GM18907 (cell line): Measurements from ENCODE around the gene ODF2.
"Not testable (repeated sequence)": the region's sequence is repeated elsewhere in the genome, so short reads cannot be mapped to it uniquely, and the experiment has no call there.

Source experiments
- ATAC-seq: cut with Tn5 transposase; IDR thresholded peaks from one replicate; pipeline ENCODE4 v1.9.1; 2021; ENCODE audit warnings: mild to moderate bottlenecking, moderate library complexity; ENCODE audit not compliant: unreplicated experiment

Gene ODF2

DNA sequence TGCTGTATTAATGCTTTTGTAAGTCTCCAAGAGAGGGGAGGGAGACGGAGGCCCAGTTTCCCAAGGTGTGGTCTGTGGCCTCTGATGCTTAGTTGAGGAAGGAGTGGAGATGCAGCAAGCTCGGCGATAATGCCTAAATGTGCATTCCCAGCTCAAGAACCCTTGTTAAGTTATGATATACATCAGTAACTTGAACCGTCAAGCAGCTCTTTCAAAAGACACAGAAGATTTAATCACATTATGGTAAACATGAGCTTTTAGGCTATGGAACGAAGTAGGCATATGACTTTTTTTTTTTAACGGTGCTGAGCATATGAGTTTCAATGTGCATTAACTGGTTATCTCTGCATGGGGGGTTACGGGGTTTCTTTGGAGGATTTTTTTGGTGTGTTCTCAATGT lies 26.4 kb downstream of the ODF2 start:
- ATAC-seq: no peak

- ATAC-seq: no peak
These were observed 29.0 kb downstream of the ODF2 start for GRCh38 chr9:128484686-128485413.

DNA sequence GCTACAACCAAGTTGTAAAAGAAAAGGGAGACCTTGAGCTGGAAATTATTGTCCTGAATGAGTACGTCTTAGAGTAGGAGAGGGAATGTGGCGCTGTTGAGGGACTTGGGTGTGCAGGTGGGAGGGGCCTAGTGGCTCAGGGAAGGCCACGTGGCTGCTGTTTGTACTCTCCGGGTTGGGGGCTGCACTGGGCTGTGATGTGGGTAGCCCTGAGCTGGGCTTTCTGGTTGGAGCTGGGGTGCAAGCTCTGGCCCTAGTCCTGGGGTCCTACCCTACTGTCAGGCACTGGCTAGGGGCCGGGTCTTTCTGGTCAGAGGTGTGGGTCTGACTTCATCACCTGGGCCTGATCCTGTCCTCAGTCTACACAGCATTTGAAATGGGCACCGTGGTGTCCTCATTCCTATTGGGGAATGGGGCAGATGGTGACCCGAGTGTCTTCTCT lies 29.6 kb downstream of the ODF2 start:
- no peak for ATAC-seq

- ATAC-seq: no peak
These were observed 30.4 kb downstream of the ODF2 start for GRCh38 chr9:128486201-128486600.

GRCh38 chr9:128493424-128493823 lies 37.6 kb downstream of the ODF2 start:
- no peak for ATAC-seq

GRCh38 chr9:128494108-128494745 lies 38.4 kb downstream of the ODF2 start:
- no peak for ATAC-seq

DNA sequence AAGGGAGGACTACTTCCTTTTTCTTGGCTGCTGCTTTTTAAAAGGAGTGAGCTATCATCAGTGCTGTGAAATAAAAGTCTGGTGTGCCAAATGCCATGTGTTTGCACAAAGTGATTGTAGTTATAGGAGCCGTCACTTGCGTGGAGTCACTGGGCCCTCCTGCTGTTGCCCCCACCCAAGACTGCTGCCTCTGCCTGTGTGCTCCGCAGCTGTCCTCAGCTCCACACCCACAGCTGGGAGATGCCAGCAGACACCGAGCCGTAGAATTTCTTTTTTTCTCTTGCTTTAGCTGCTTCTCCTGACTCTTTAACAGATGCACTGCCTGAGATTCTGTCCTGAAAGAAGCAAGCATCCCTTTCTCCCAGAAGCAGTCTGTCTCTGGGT lies 38.9 kb downstream of the ODF2 start:
- no peak for ATAC-seq

DNA sequence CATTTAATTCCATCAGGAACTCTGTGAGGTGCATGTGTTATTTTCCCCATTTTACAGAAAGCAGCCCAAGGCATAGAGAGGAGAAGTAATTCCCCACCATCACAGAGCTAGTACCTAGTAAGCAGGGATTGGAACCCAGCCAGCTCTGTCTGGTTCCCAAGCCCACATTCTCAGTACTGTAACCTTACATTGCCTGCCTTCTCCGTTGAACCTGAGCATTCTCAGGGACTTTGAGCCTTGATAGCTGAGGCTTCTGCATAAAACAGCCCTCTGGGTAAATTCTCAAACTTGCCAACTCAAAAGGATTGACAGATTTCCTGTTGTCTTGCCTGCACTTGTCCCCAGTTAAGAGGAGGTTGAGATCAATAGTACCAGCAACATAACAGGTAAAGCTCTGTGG lies 39.5 kb downstream of the ODF2 start:
- ATAC-seq: no peak

DNA sequence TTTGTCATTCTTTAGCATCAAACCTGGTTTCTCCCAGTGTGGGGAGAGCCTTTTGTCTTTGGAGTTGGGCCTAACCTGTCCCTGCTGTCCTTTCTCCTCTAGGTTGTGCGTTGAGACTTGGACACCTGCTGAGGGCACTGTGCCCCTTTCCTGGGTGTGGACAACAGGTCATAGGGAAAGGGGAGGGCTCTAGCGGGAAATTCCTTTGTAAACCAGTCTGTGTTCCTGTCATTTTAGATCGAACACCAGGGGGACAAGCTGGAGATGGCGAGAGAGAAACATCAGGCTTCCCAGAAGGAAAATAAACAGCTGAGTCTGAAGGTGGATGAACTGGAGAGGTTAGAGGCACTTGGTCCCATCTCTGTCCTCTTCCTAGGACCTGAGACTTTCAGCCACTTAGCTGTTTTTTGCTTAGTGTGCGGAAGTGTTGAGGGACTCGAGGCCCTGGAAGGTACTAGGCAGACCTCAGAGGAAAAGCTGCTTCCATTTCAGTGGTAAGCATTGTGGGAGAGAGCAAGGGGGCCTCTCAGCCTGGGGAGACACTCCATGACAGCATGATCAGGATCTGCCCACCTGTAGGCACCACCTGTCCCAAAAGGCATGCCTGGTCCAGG lies 40.1 kb downstream of the ODF2 start:
- no peak for ATAC-seq

- ATAC-seq: no peak
These were observed 42.2 kb downstream of the ODF2 start for GRCh38 chr9:128497824-128498610.

DNA sequence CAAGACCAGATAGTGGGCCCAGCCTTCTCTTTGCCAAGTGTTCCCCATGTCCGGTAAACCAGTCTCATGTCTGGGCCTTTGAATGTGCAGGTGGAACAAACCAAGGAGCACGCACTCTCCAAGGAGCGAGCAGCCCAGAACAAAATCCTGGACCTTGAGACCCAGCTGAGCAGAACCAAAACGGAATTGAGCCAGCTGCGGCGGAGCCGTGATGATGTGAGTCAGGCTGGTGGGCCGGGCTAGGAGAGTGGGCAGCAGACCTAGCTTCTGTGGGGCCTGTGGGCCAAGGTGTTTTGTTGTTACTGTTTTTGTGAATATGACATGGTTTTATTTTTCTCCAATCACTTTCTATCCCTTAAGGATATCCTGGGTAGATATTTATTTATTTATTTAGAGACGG lies 43.1 kb downstream of the ODF2 start:
- no peak for ATAC-seq

- no peak for ATAC-seq
These were observed 44.1 kb downstream of the ODF2 start for GRCh38 chr9:128499920-128500319.

DNA sequence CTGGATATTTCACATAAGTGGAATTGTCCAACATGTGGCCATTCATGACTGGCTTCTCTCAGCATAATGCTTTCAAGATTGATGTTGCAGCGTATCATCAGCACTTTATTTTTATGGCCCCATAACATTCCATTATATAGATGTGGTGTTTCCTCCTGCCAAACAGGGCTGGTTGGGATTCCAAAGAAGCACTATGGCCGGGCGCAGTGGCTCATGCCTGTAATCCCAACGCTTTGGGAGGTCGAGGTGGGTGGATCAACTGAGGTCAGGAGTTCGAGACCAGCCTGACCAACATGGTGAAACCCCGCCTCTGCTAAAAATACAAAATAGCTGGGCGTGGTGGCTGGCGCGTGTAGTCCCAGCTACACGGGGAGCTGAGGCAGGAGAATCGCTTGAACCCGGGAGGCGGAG lies 47.6 kb downstream of the ODF2 start:
- ATAC-seq: not testable (repeated sequence)

- ATAC-seq: peak; percentile 11
These were observed 48.1 kb downstream of the ODF2 start for GRCh38 chr9:128503870-128504269.

DNA sequence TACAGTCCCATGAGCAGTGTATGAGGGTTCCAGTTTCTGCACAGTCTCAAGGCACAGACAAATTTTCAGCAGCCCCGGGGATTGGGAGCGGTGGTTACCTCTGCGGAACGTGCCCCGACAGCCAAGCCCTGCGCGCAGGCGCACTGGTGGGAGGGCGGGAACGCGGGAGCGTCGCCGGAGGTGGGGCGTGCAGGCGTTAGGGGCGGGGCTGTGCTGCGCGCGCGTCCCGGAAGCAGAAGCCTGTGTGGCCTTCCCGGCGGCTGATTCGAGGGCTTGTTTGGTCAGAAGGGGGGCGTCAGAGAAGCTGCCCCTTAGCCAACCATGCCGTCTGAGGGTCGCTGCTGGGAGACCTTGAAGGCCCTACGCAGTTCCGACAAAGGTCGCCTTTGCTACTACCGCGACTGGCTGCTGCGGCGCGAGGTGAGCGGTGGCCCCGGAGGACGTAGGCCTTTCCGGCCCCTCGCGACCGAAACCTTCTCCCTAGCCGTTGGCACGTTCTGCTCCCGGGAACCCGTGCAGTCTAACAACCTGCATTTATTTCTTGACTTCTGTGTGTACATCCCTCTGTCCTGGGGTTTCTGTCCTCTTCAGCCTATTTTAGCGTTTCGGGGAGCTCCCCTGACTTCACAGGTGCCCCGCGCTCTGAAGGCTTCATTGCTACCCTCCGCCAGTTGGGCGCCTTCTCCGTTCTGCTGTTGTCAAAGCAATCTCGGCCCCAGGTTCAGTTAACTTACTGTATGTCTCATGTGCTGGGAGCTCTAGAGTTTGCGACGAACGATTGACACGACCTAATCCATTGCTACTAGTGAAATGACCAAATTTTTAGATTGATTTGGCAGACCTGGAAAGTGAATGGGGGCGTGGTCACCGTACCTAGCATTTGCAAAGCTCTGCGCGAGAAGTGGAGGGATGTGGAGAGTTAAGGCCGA lies 48.9 kb downstream of the ODF2 start, which contains the start of gene GLE1:
Gene GLE1, plus strand, starts transcription at position 235 of the 929 bp plus-strand sequence. Its CDS starts 87 bp downstream, at position 322.
- peak; percentile 78 for ATAC-seq

GRCh38 chr9:128505414-128505765 lies 49.6 kb downstream of the ODF2 start:
- no peak for ATAC-seq

- not testable (repeated sequence) for ATAC-seq
These were observed 50.1 kb downstream of the ODF2 start for GRCh38 chr9:128505906-128506305.

- ATAC-seq: no peak
These were observed 57.0 kb downstream of the ODF2 start for GRCh38 chr9:128512820-128513219.

DNA sequence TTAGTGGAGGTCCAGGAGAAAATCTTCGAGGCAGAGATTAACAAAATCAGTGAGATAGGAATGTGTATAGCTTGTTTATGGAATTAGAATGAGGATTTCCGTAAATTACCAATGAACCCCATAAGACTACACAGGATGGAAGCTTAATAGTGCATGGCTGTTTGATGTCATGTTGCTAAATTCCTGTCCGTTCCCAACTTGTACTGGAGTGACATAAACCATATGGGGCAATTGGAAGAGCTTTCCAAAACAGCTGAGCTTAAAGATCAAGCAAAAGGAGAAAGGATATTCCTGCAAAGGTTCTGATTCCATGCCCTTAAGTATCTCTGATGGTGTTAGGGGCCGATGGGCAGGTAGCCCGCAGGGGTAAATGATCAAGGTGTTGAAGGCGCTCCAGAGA lies 66.2 kb downstream of the ODF2 start:
- no peak for ATAC-seq

DNA sequence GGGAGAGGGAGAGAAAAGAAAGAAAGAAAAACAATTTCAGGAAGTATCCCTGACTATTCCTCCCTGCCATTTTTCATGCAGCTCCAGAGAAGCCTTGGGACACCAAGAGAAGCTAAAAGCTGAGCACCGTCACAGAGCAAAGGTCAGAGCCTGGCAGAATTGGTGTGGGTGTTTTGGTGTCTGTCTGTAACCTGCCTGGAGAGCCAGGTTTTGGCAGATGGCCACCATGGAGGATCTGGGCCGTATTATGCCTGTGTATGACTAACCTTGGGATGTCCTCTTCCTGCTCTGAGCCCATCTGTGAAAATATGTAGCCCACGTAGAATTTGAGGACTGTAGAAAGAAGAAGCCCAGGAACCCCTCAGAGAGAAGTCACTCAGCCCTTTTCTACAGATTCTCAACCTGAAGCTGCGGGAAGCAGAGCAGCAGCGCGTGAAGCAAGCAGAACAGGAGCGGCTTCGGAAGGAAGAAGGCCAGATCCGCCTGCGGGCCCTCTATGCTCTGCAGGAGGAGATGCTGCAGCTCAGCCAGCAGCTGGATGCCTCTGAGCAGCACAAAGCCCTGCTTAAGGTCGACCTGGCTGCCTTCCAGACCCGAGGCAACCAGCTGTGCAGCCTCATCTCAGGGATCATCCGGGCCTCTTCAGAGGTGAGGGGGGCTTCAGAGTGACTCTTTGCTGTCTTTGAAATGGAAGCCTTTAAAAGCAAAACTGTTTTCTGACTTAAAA lies 67.6 kb downstream of the ODF2 start:
- ATAC-seq: no peak
